K562 (cell line): ENCODE measurements around the gene TBC1D17. TPM values are rescaled to one million over a fixed set of nuclear protein-coding genes. Genes with fewer than 3 reads are reported as not detected.

Source experiments
- ATAC-seq: fragments of 200-7000 bp; cut with Tn5 transposase; 3 replicates; pipeline ENCODE4 v1.9.1; 2020; ENCODE audit warnings: moderate library complexity
- BruUV-seq: library from RNA; stranded (reverse); fragments of 400-500 nt; replicated peaks from 2 replicates; lab custom pipeline; 2021; lab: Mats Ljungman, UMichigan
- CTCF ChIA-PET: fragments of 300-600 bp; formaldehyde crosslinking; extraction: SDS; loops from one replicate; lab custom pipeline; 2021; ENCODE audit warnings: low intra/inter-chr PET ratio; lab: Yijun Ruan, JAX
- POLR2A ChIA-PET: fragments of 300-600, 350-650 bp; sonication (Branson Sonifier 250); formaldehyde crosslinking; extraction: SDS; loops from one replicate; lab custom pipeline; 2021; ENCODE audit warnings: antibody characterized with exemption, inconsistent platforms; lab: Yijun Ruan, JAX
- DNase-seq, 4 experiments: peaks; one replicate each; pipeline versions ENCODE4 v3.0.0 to v3.0.0-alpha.2; 2011 to 2018; ENCODE audit warnings: low spot score in 3 of 4, mixed read lengths in 3 of 4; ENCODE audit errors: extremely low read depth in 1 of 4
- FAIRE-seq: peaks from 2 replicates; lab custom pipeline; 2011; peaks lifted over from hg19 to GRCh38; lab: Jason Lieb, UNC
- H2AFZ ChIP-seq: 2 replicates; pipeline ENCODE4 v1.6.0; 2011; ENCODE audit warnings: low read depth, low read length, control low read depth, inconsistent platforms
- H3K27ac ChIP-seq: fragments of 200-600 bp; 3 replicates; pipeline ENCODE4 v1.8.0; 2011; ENCODE audit warnings: low read depth, mild to moderate bottlenecking, control low read depth, inconsistent platforms, low read length, moderate library complexity, mixed read lengths; ENCODE audit errors: extremely low read depth
- H3K27me3 ChIP-seq, 2 experiments: fragments of 300-600 bp in 1 of 2; 2 replicates in 1 of 2; 3 replicates in 1 of 2; pipeline versions ENCODE4 v1.6.0 to v1.8.0; 2011; ENCODE audit warnings: inconsistent platforms in 2 of 2, low read length in 2 of 2, mild to moderate bottlenecking in 1 of 2, mixed read lengths in 1 of 2, moderate library complexity in 1 of 2; ENCODE audit not compliant: control insufficient read depth in 2 of 2, insufficient read depth in 2 of 2
- H3K36me3 ChIP-seq: fragments of 300-600 bp; 3 replicates; pipeline ENCODE4 v1.8.0; 2011; ENCODE audit warnings: mild to moderate bottlenecking, low read length, inconsistent platforms; ENCODE audit not compliant: control insufficient read depth, insufficient read depth
- H3K4me1 ChIP-seq, 2 experiments: fragments of 200-600 bp in 1 of 2; replicated peaks in 1 of 2; 2 replicates in 1 of 2; 3 replicates in 1 of 2; pipeline versions ENCODE4 v1.5.1 to v1.8.0; 2011; ENCODE audit warnings: inconsistent platforms in 2 of 2, low read length in 2 of 2, mild to moderate bottlenecking in 1 of 2, mixed read lengths in 1 of 2, moderate library complexity in 1 of 2; ENCODE audit not compliant: control insufficient read depth in 2 of 2, insufficient read depth in 2 of 2
- H3K4me2 ChIP-seq: 2 replicates; pipeline ENCODE4 v1.6.1; 2011; ENCODE audit warnings: low read length, control low read depth, inconsistent platforms, mixed read lengths; ENCODE audit not compliant: insufficient read depth
- H3K4me3 ChIP-seq: fragments of 200-600 bp; sonication (generic), shearing (Covaris generic); 2 replicates; pipeline ENCODE4 v1.5.1; 2016; ENCODE audit warnings: control low read depth, inconsistent platforms
- H3K79me2 ChIP-seq: fragments of 200-600 bp; 3 replicates; pipeline ENCODE4 v1.8.0; 2011; ENCODE audit warnings: low read length, inconsistent platforms; ENCODE audit not compliant: control insufficient read depth, insufficient read depth
- H3K9ac ChIP-seq, 2 experiments: 2 replicates each; pipeline versions ENCODE4 v1.6.0 to v1.6.1; 2011; ENCODE audit warnings: low read depth in 2 of 2, low read length in 2 of 2, control low read depth in 1 of 2, inconsistent platforms in 1 of 2, mild to moderate bottlenecking in 1 of 2, mixed read lengths in 1 of 2; ENCODE audit not compliant: insufficient read depth in 1 of 2
- H3K9me1 ChIP-seq: one replicate; pipeline ENCODE4 v1.6.0; 2011; ENCODE audit warnings: inconsistent platforms, mild to moderate bottlenecking, low read length, moderate library complexity; ENCODE audit not compliant: control insufficient read depth, insufficient read depth
- H3K9me3 ChIP-seq: replicated peaks from 2 replicates; pipeline ENCODE4 v1.5.1; 2011; ENCODE audit warnings: low read depth, low read length, inconsistent platforms; ENCODE audit not compliant: control insufficient read depth, insufficient read depth
- H4K20me1 ChIP-seq: replicated peaks from 2 replicates; pipeline ENCODE4 v1.6.1; 2011; ENCODE audit warnings: low read length, inconsistent platforms, mixed read lengths; ENCODE audit not compliant: control insufficient read depth, insufficient read depth
- ADNP ChIP-seq: fragments of 200-800 bp; sonication (Bioruptor generic); IDR thresholded peaks from 2 replicates; pipeline ENCODE4 v1.6.1; 2016; ENCODE audit warnings: missing genetic modification characterization, missing compliant biosample characterization
- CBFA2T2 ChIP-seq: fragments of 450-650 bp; conservative IDR thresholded peaks from 2 replicates; pipeline ENCODE4 v1.6.1; 2017; ENCODE audit warnings: mild to moderate bottlenecking
- CREBBP ChIP-seq: IDR thresholded peaks from one replicate; pipeline ENCODE4 v1.6.1; 2012; ENCODE audit warnings: low read depth, mild to moderate bottlenecking, control low read depth, inconsistent platforms, low read length
- E2F4 ChIP-seq: sonication (generic); formaldehyde crosslinking; IDR thresholded peaks from 2 replicates; pipeline ENCODE4 v1.8.0; 2022; ENCODE audit warnings: mild to moderate bottlenecking, low read depth, missing genetic modification reagents
- HMG20B ChIP-seq: fragments of 250-450 bp; sonication (Bioruptor Pico); IDR thresholded peaks from 2 replicates; pipeline ENCODE4 v1.5.0; 2021; ENCODE audit warnings: mild to moderate bottlenecking
- KLF16 ChIP-seq: IDR thresholded peaks from 2 replicates; pipeline ENCODE4 v1.6.1; 2016; ENCODE audit warnings: antibody characterized with exemption
- PRMT5 ChIP-seq: sonication (generic); formaldehyde crosslinking; IDR thresholded peaks from 2 replicates; pipeline ENCODE4 v1.5.0; 2020; ENCODE audit warnings: missing genetic modification reagents
- RBM34 ChIP-seq: fragments of 200-400 bp; formaldehyde crosslinking; IDR thresholded peaks from 2 replicates; pipeline ENCODE4 v1.6.1; 2018; ENCODE audit warnings: low read length, borderline replicate concordance; ENCODE audit not compliant: insufficient read depth
- RBM39 ChIP-seq: fragments of 200-400 bp; formaldehyde crosslinking; optimal IDR thresholded peaks from 2 replicates; pipeline ENCODE3; 2018; ENCODE audit warnings: low read depth, low read length
- RUNX1 ChIP-seq: sonication (generic); IDR thresholded peaks from 2 replicates; pipeline ENCODE4 v1.6.1; 2016; ENCODE audit warnings: antibody characterized with exemption, low read depth
- TBL1XR1 ChIP-seq, 2 experiments: IDR thresholded peaks; 2 replicates each; pipeline ENCODE4 v1.6.1; 2012; ENCODE audit warnings: improper control_type of control experiment in 2 of 2, low read length in 2 of 2, mild to moderate bottlenecking in 1 of 2
- TFE3 ChIP-seq: fragments of 450-650 bp; formaldehyde crosslinking; IDR thresholded peaks from 2 replicates; pipeline ENCODE4 v1.4.0; 2020; ENCODE audit warnings: mild to moderate bottlenecking, mixed read lengths
- ZFP1 ChIP-seq: fragments of 450-650 bp; formaldehyde crosslinking; IDR thresholded peaks from 2 replicates; pipeline ENCODE4 v1.4.0; 2020; ENCODE audit warnings: mild to moderate bottlenecking, mixed read lengths
- ZFP36 ChIP-seq: fragments of 150-350 bp; IDR thresholded peaks from 2 replicates; pipeline ENCODE4 v1.6.1; 2018; ENCODE audit warnings: low read length, low read depth; ENCODE audit not compliant: partially characterized antibody
- ZNF197 ChIP-seq: fragments of 200-800 bp; sonication (Bioruptor generic); IDR thresholded peaks from 2 replicates; pipeline ENCODE4 v1.6.1; 2016; ENCODE audit warnings: low read depth, missing genetic modification characterization, missing compliant biosample characterization
- ZNF253 ChIP-seq: fragments of 250-450 bp; sonication (Bioruptor Pico); conservative IDR thresholded peaks from 2 replicates; pipeline ENCODE4 v1.6.1; 2021; ENCODE audit warnings: mild to moderate bottlenecking
- ZNF280A ChIP-seq: fragments of 450-650 bp; IDR thresholded peaks from 2 replicates; pipeline ENCODE4 v1.6.1; 2018; ENCODE audit warnings: mild to moderate bottlenecking, low read depth; ENCODE audit not compliant: partially characterized antibody
- WGBS: fragments of 100-300 bp; shearing (Covaris generic); methylation state at CpG from one replicate; pipeline ENCODE4 v1.1.6; 2016; ENCODE audit warnings: low coverage, mixed read lengths; ENCODE audit not compliant: insufficient coverage; ENCODE audit errors: missing lambda C conversion rate; 5-methylcytosine and 5-hydroxymethylcytosine counted together
- in situ Hi-C: fragments of 300-500 bp; cut with MboI; formaldehyde crosslinking; loops from 4 replicates; pipeline ENCODE4 v1.15.0; 2018; ENCODE audit warnings: inconsistent platforms, mixed read lengths
- intact Hi-C: fragments of 100-400 bp; cut with micrococcal nuclease; formaldehyde crosslinking; loops from 2 replicates; pipeline ENCODE4 v1.14.2; 2022
- polyA plus RNA-seq, 8 experiments: library from polyadenylated mRNA; depleted of rRNA in 4 of 8; stranded (reverse) in 5 of 8; unstranded in 3 of 8; fragments of >200 nt; fragmentation: Nextera tagmentation in 2 of 8; fragmentation: Illumina TruSeq in 1 of 8; extraction: Ambion mirVana in 2 of 8; extraction: Trizol in 1 of 8; gene quantifications; 2 replicates each; pipeline versions ENCODE4 v1.2.1 to v1.2.3, GENCODE V29; 2011 to 2014; ENCODE audit warnings: inconsistent platforms in 1 of 8, missing spikeins in 1 of 8
- total RNA-seq, 7 experiments: library from RNA; depleted of rRNA in 6 of 7; stranded (reverse); fragments of >200 nt in 6 of 7; fragmentation: Illumina TruSeq in 2 of 7; extraction: Trizol in 2 of 7; gene quantifications; 2 replicates each; pipeline versions ENCODE4 v1.2.1 to v1.2.3, GENCODE V29; 2011 to 2021; ENCODE audit warnings: low replicate concordance in 1 of 7

The TBC1D17 gene
- total and polyA plus RNA-seq, 9 of the 15 experiments (the other 6 are each of a cell fraction or from before 2014, with no cell fraction given), result 0.42 to 16.0 (median 3.8) TPM

- H3K27me3 ChIP-seq, result no peaks in the 10 kb centered on the region
- POLR2A ChIA-PET, result no interaction called here
- H3K9ac ChIP-seq, result no peak overlapping the region
- no peaks in the 10 kb centered on the region for H3K79me2 ChIP-seq
- H4K20me1 ChIP-seq, result no peaks in the 10 kb centered on the region
- no TSS peak for BruUV-seq
- no peak overlapping the region for H3K4me2 ChIP-seq
- in situ Hi-C loops (no loop called here), intact Hi-C loops (no loop called here)
- no peak overlapping the region for H2AFZ ChIP-seq
- 85% methylated on average over 9 of the region's 18 CpGs for WGBS
- no peak for FAIRE-seq
- peaks cover 3% of the 10 kb centered on the region for H3K9me1 ChIP-seq
- no peak overlapping the region for H3K4me3 ChIP-seq
- DNase-seq, result no peak
- TF ChIP-seq ZFP36 (no peak), ZNF280A (no peak), RUNX1 (no peak), E2F4 (CRISPR knock-in tag) (no peak), ZNF253 (CRISPR knock-in tag) (no peak), PRMT5 (CRISPR knock-in tag) (no peak), CBFA2T2 (no peak), HMG20B (CRISPR knock-in tag) (no peak), ZFP1 (CRISPR knock-in tag) (no peak), RBM34 (no peak), TFE3 (CRISPR knock-in tag) (no peak), ZNF197 (CRISPR knock-in tag) (no peak), RBM39 (no peak), CREBBP (no peak), ADNP (tag) (no peak), TBL1XR1 (IDR thresholded peaks at IDR 0.05; ENCODE audit: low read length in 2 of 2) (no peak), KLF16 (no peak)
- no peak overlapping the region for H3K27ac ChIP-seq
- CTCF ChIA-PET, result no interaction called here
- H3K9me3 ChIP-seq, result no peaks in the 10 kb centered on the region
- no peak for ATAC-seq
- H3K36me3 ChIP-seq, result peaks cover 15% of the 10 kb centered on the region; the same call in 2 of the 3 replicates
- H3K4me1 ChIP-seq, result peaks cover 12 to 55% of the 10 kb centered on the region in 2 experiments
Observed at GRCh38 chr19:49888510-49888824, 11.0 kb downstream of the TBC1D17 start.
